HG03039 (cell line): Measurements from ENCODE around the gene TMED1.

Experiments used
- ATAC-seq: cut with Tn5 transposase; IDR thresholded peaks from one replicate; pipeline ENCODE4 v1.9.1; 2021; ENCODE audit warnings: mild to moderate bottlenecking, moderate library complexity; ENCODE audit not compliant: unreplicated experiment

TMED1 gene

GRCh38 chr19:10812902-10813404 is 23.1 kb downstream of the TMED1 start:
- ATAC-seq: no peak

GRCh38 chr19:10812196-10812595 is 23.8 kb downstream of the TMED1 start:
- no peak for ATAC-seq

- no peak for ATAC-seq
Measured at GRCh38 chr19:10811391-10812111, 24.5 kb downstream of the TMED1 start.

- no peak for ATAC-seq
Measured at GRCh38 chr19:10809651-10810285, 26.2 kb downstream of the TMED1 start.

- ATAC-seq: no peak
Measured at GRCh38 chr19:10808937-10809649, 26.9 kb downstream of the TMED1 start.

- ATAC-seq: no peak
Measured at GRCh38 chr19:10805758-10806247, 30.2 kb downstream of the TMED1 start.

- ATAC-seq: no peak
Measured at GRCh38 chr19:10805065-10805757, 30.8 kb downstream of the TMED1 start.

- ATAC-seq: no peak
Measured at GRCh38 chr19:10803252-10803651, 32.8 kb downstream of the TMED1 start.

- ATAC-seq: no peak
Measured at GRCh38 chr19:10802479-10802878, 33.5 kb downstream of the TMED1 start.

GRCh38 chr19:10800488-10800887 is 35.5 kb downstream of the TMED1 start:
- ATAC-seq: no peak

- ATAC-seq: no peak
Measured at GRCh38 chr19:10797541-10798256, 38.3 kb downstream of the TMED1 start.

- no peak for ATAC-seq
Measured at GRCh38 chr19:10797078-10797477, 38.9 kb downstream of the TMED1 start.

- no peak for ATAC-seq
Measured at GRCh38 chr19:10796653-10797052, 39.4 kb downstream of the TMED1 start.

GRCh38 chr19:10789866-10790265 is 46.1 kb downstream of the TMED1 start:
- ATAC-seq: no peak

GRCh38 chr19:10788146-10788545 is 47.9 kb downstream of the TMED1 start:
- no peak for ATAC-seq

- ATAC-seq: no peak
Measured at GRCh38 chr19:10784257-10784656, 51.8 kb downstream of the TMED1 start.

GRCh38 chr19:10782795-10783194 is 53.2 kb downstream of the TMED1 start:
- ATAC-seq: no peak
